Measurements from ENCODE around the gene CLDN9.
A peak's percentile ranks its signal among the peaks of the same experiment; 100 is the strongest.

Gene CLDN9

DNA sequence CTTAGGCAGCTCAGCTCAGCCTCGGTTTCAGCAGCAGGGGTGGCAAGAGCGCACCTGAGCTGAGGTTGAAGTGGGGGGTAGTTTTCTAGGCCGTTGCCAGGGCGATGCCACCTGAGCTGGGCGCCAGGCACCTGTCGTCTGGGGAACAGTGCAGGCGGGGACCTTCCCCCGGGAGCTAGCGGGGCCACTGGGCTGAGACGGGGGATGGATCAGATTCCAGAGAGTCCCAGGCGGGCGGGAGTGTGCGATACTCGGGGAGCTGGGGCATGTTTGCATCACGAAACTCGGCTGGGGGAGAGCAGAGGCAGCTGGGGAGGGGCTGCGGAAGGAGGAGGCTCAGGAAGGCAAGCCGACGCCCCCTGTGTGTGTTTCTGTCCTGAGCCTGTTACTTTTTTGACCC is 477 bp upstream of the CLDN9 start:
- no peaks in the 10 kb centered on the region for H3K79me2 ChIP-seq (ENCODE audit: low read length)
- no peaks in the 10 kb centered on the region for H3K36me3 ChIP-seq (replicated peaks; ENCODE audit: insufficient read depth, low read length)
- peak overlapping the region; percentile 16; the same call in 1 of the 2 replicates for H3K4me2 ChIP-seq (ENCODE audit: low read depth, low read length)
- H3K4me3 ChIP-seq (ENCODE audit: low read length), result no peak overlapping the region
- H3K4me1 ChIP-seq (ENCODE audit: low read length), result peaks cover 17% of the 10 kb centered on the region
- H2AFZ ChIP-seq (ENCODE audit: low read length), result no peak overlapping the region
- no peaks in the 10 kb centered on the region for H3K9me3 ChIP-seq (replicated peaks; ENCODE audit: insufficient read depth, low read length)
- no peak overlapping the region for H3K9ac ChIP-seq (ENCODE audit: low read length)
- no peaks in the 10 kb centered on the region for H4K20me1 ChIP-seq (ENCODE audit: insufficient read depth, low read length)
- H3F3A ChIP-seq (ENCODE audit: insufficient read depth, low read length), result peaks cover under 1% of the 10 kb centered on the region; the same call in 1 of the 2 replicates
- DNase-seq, result no peak
- no peaks in the 10 kb centered on the region for H3K9me2 ChIP-seq (replicated peaks; ENCODE audit: insufficient read depth, low read length)
- TF ChIP-seq EZH2 (optimal IDR thresholded peaks at IDR 0.05; ENCODE audit: low read depth, low read length) (no peak), EZH2phosphoT487 (IDR thresholded peaks at IDR 0.05; ENCODE audit: low read length) (no peak)
- TF ChIP-seq, protein P1, sequence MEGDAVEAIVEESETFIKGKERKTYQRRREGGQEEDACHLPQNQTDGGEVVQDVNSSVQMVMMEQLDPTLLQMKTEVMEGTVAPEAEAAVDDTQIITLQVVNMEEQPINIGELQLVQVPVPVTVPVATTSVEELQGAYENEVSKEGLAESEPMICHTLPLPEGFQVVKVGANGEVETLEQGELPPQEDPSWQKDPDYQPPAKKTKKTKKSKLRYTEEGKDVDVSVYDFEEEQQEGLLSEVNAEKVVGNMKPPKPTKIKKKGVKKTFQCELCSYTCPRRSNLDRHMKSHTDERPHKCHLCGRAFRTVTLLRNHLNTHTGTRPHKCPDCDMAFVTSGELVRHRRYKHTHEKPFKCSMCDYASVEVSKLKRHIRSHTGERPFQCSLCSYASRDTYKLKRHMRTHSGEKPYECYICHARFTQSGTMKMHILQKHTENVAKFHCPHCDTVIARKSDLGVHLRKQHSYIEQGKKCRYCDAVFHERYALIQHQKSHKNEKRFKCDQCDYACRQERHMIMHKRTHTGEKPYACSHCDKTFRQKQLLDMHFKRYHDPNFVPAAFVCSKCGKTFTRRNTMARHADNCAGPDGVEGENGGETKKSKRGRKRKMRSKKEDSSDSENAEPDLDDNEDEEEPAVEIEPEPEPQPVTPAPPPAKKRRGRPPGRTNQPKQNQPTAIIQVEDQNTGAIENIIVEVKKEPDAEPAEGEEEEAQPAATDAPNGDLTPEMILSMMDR (IDR thresholded peaks at IDR 0.05; ENCODE audit: low read length), result no peak
- H3K27me3 ChIP-seq (replicated peaks; ENCODE audit: insufficient read depth, low read length), result peaks cover 93% of the 10 kb centered on the region
- no peak overlapping the region for H3K27ac ChIP-seq (ENCODE audit: low read length)

DNA sequence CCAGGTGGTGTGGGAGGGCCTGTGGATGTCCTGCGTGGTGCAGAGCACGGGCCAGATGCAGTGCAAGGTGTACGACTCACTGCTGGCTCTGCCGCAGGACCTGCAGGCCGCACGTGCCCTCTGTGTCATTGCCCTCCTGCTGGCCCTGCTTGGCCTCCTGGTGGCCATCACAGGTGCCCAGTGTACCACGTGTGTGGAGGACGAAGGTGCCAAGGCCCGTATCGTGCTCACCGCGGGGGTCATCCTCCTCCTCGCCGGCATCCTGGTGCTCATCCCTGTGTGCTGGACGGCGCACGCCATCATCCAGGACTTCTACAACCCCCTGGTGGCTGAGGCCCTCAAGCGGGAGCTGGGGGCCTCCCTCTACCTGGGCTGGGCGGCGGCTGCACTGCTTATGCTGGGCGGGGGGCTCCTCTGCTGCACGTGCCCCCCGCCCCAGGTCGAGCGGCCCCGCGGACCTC is 798 bp downstream of the CLDN9 start:
- no peak overlapping the region for H3K4me3 ChIP-seq (ENCODE audit: low read length)
- no peak for DNase-seq
- H3K36me3 ChIP-seq (replicated peaks; ENCODE audit: insufficient read depth, low read length), result no peaks in the 10 kb centered on the region
- no peak overlapping the region for H3K9ac ChIP-seq (ENCODE audit: low read length)
- no peaks in the 10 kb centered on the region for H3K9me3 ChIP-seq (replicated peaks; ENCODE audit: insufficient read depth, low read length)
- TF ChIP-seq, protein P1 (IDR thresholded peaks at IDR 0.05; ENCODE audit: low read length), result no peak
- TF ChIP-seq EZH2 (optimal IDR thresholded peaks at IDR 0.05; ENCODE audit: low read depth, low read length) (no peak), EZH2phosphoT487 (IDR thresholded peaks at IDR 0.05; ENCODE audit: low read length) (no peak)
- no peaks in the 10 kb centered on the region for H4K20me1 ChIP-seq (ENCODE audit: insufficient read depth, low read length)
- no peaks in the 10 kb centered on the region for H3K79me2 ChIP-seq (ENCODE audit: low read length)
- H3K4me2 ChIP-seq (ENCODE audit: low read depth, low read length), result no peak overlapping the region
- no peaks in the 10 kb centered on the region for H3K9me2 ChIP-seq (replicated peaks; ENCODE audit: insufficient read depth, low read length)
- H3F3A ChIP-seq (ENCODE audit: insufficient read depth, low read length), result no peaks in the 10 kb centered on the region
- H3K27ac ChIP-seq (ENCODE audit: low read length), result no peak overlapping the region
- no peak overlapping the region for H2AFZ ChIP-seq (ENCODE audit: low read length)
- 0 out of 2 replicates have a peak, but pooled peaks cover 6% of the 10 kb centered on the region for H3K4me1 ChIP-seq (ENCODE audit: low read length)
- H3K27me3 ChIP-seq (replicated peaks; ENCODE audit: insufficient read depth, low read length), result peaks cover 94% of the 10 kb centered on the region

DNA sequence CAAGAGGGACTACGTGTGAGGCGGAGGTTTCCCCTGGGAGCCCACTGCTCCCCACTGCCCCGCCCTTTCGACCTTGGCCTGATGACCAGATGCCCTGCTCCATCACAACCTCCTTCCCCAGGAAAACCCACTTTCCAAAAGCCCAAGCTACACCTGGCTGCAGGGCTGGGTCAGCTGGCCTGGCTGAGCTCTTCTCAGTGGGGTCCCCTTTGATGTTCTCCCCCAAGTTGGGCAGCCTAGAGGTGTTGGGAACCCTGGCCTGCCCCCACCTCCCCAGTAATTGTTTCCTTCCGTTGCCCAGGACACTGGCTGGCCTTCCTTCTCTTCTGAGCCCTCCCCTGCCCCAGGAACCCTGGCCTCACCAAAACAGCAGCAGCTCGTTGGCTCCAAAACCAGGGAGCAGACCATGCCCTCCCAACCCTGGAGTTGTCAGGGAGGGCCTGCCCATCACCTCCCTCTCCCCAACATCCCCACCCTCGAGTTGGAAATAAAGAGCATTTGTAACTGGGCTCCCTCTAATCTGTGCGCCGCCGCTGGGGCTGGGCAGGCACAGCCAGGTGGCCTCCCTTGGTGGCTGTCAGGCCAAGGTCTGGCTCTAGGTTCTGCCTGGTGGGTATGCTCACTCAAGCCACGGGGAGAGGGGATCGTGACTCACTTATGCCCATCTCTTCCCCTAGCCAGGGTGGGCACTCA is 1.4 kb downstream of the CLDN9 start:
- Histone ChIP-seq H4K20me1 (ENCODE audit: insufficient read depth, low read length) (no peaks in the 10 kb centered on the region), H3K4me2 (ENCODE audit: low read depth, low read length) (no peak overlapping the region), H3K36me3 (replicated peaks; ENCODE audit: insufficient read depth, low read length) (no peaks in the 10 kb centered on the region), H3K79me2 (ENCODE audit: low read length) (no peaks in the 10 kb centered on the region), H3K27me3 (replicated peaks; ENCODE audit: insufficient read depth, low read length) (peaks cover 92% of the 10 kb centered on the region), H3K4me3 (ENCODE audit: low read length) (no peak overlapping the region), H3K9me2 (replicated peaks; ENCODE audit: insufficient read depth, low read length) (no peaks in the 10 kb centered on the region), H2AFZ (ENCODE audit: low read length) (no peak overlapping the region), H3K27ac (ENCODE audit: low read length) (no peak overlapping the region), H3K9ac (ENCODE audit: low read length) (no peak overlapping the region), H3K4me1 (ENCODE audit: low read length) (0 out of 2 replicates have a peak, but pooled peaks cover 6% of the 10 kb centered on the region), H3F3A (ENCODE audit: insufficient read depth, low read length) (no peaks in the 10 kb centered on the region), H3K9me3 (replicated peaks; ENCODE audit: insufficient read depth, low read length) (no peaks in the 10 kb centered on the region)
- DNase-seq, result no peak
- TF ChIP-seq EZH2 (optimal IDR thresholded peaks at IDR 0.05; ENCODE audit: low read depth, low read length) (no peak), EZH2phosphoT487 (IDR thresholded peaks at IDR 0.05; ENCODE audit: low read length) (no peak)
- TF ChIP-seq, protein P1 (IDR thresholded peaks at IDR 0.05; ENCODE audit: low read length), result no peak

Data from MM.1S (cell line).